Measurements from ENCODE around the gene TOMM20.
"Not testable (repeated sequence)": the region's sequence is repeated elsewhere in the genome, so short reads cannot be mapped to it uniquely, and the experiment has no call there.

TOMM20 gene

DNA sequence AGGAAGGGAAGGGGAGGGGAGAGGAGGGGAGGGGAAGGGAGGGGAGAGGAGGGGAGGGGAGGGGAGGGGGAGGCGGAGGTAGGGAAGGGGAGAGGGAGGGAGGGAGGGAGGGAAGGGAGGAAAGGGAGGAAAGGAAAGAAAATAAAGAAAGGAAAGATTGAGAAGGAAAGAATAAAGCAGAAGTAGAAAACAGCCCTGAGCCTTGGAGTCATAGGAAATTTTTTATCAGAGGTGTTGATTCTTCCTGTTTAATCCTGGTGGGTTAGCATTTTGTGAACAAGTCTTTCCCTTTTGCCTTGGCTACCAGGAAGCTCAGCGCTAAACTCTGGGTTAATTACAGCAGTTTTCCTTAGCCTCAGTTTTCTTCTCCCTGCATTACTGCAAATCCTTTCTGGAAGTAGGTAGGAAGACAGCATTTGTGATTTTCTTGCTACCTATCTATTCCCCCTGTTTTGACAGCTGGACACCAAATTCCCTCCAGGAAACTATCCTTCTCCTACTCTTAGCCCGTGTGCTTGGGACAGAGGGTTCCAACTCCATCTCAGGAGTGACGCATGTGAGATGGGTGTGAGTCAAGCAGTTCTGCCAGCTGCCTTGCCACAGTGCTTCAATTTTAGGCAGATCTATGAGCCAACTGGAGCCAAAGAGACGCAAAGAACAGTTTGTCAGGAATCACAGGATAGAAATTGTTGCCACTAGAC is 26.9 kb downstream of the TOMM20 start:
- DNase-seq (ENCODE audit: low spot score): no peak

DNA sequence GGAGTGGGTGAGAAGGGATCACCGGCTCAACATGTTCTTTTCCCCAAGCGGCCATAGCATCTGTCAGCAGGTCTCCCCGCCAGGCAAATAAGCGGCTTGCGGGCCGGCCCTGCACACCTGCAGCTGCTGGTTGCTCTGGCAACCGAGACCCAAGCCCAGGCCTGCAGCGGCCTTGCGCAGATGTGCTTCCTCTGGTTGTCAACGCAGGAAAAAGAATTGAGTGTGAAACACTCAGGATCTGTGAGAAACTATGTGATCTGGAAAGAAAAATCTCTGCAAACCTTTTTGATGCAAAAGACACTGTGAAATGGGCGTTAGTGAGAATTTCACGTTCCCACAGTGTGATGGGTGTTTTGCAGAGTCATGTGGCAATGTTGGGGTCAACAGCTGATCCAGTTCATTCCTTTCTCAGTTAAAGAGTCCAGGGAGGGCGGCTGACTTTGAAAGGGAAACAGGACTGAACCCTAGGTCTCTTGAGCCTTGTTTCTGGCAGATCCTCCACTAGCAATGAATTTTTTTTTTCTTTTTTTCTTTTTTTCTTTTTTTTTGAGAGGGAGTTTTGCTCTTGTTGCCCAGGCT is 28.4 kb downstream of the TOMM20 start:
- no peak for DNase-seq (ENCODE audit: low spot score)

DNA sequence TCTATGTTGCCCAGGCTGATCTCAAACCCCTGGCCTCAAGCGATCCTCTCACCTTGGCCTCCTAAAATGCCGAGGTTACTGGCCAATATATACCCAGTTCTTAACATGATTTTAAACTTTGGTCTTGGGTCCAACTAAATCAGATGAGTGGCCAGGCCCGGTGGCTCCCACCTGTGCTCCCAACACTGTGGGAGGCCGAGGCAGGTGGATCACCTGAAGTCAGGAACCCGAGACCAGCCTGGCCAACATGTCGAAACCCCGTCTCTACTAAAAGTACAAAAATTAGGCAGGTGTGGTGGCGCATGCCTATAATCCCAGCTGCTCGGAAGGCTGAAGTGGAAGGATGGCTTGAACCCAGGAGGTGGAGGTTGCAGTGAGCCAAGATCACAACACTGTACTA is 29.6 kb downstream of the TOMM20 start:
- no peak for DNase-seq (ENCODE audit: low spot score)

DNA sequence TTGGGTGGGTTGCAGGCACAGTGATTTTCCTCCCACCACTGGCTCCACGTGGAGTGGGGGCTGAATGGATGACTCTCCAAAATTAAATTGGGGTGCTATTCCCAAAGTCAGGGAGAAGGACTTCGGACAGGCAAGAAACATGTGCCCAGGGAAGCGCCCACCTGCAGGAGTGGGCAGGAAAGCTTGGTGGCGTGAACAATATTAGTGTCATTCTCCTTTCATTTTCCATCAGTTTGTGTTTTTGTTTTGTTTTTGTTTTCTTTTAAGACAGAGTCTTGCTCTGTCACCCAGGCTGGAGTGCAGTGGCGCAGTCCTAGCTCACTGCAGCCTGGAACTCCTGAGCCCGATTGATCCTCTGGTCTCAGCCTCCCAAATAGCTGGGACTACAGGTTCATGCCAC is 30.1 kb downstream of the TOMM20 start:
- DNase-seq (ENCODE audit: low spot score): no peak

DNA sequence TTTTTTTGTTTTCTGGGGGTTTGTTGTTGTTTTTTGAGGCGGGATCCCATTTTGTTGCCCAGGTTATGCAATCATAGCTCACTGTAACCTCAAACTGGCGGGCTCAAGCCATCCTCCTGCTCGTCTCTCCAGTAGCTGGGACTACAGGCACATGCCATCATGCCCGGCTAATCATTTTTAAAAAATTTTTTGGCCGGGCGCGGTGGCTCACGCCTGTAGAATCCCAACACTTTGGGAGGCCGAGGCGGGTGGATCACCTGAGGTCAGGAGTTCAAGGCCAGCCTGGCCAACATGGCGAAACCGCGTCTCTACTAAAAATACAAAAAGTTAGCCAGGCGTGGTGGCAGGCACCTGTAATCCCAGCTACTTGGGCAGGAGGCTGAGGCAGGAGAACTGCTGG is 31.1 kb downstream of the TOMM20 start:
- not testable (repeated sequence) for DNase-seq (ENCODE audit: low spot score)

DNA sequence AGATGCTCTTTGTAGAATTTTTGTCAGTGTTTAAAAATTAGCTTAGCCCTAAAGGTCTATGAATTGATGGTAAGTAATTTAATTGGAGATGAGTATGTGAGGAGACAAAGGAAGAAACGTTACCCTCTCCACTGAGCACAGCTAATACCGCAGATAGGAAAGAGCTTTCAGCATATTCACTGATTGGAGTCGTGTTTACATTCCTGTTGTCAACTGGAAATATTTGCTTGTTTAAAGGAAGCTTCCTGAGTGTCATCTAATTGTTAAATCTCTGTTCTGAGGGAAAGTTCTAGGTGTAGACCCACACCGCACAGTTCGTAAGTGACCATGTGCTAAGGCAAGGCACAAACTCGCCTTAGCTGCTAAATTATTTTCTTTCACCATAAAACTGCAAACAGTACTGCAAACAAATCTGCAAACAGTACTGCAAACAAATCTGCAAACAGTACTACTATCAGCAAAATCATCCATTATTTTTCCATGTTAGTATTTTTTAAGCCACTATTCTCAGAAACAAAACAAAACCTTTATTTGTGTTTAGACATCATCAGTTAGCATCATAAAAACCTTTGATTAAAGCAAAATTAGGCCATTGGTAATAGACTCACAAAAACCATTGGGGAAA is 32.6 kb downstream of the TOMM20 start:
- DNase-seq (ENCODE audit: low spot score): no peak

DNA sequence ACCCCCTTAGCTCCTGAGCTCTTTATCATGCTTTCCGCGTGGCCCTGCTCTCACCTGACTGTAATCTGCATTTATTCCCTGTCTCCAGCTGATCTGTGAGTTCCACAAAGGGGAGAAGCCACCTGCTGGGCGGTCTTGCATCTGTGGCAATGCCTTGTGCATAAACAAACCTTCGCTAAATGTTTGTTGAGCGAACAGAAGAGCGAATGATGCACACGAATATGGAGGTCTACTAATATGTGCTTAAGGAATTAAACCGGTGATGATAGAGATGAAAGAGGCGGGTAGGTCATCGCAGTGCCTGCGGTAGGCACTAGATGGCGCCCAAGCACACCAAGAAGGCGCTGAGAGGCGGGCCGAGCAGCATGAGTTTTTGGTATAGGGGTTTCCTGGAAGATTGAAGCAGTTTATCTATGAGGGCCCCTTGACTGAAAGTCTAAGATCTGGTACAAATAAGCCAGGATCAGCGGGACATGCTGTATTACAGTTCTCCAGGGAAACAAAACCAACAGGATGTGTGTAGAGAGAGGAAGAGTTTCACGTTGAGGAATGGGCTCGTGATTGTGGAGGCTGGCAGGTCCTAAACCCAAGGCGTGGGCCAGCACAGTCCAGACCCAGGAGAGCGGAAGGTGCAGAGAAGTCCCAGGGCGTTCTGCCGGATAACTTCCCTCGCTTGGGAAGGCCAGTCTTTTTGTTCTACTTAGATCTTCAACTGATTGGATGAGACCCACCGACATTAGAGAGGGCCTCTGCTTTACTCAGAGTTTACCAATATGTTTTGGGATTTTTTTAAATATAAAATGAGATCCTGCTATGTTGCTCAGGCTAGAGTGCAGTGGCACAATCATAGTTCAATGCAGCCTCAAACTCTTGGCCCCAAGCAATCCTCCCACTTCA is 34.7 kb downstream of the TOMM20 start:
- DNase-seq (ENCODE audit: low spot score): peak; percentile 80

DNA sequence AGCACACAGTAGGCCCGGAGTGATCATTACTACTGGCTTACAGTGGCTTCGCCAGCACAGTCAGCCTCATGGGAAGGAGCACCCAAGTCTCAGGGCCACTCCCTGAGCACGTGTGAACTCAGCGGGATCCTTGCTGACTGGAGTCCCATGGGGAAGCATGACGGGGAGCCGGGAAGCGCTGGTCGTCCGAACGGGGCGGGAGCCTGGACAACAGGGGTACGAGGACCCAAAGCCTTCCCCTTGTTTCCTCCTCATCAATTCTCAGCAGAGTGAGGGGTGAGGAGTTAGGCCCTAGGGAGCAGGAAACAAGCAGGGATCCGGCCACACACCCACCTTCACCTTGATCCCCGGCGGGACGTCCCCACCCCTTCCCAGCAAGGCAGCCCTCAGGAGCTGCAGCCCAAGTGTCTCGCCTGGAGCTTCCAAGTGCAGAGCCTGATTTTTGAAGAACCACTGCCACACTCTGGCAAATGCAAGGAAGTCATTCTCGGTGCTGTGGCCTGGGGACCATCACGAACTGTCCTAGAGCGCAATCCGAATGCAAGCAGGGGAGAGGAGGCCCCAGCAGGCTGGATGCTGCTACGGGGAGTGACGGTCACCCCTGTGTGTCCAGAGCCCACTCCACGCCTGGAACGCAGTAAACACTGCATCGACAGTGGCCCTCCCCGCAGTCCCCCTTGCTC is 35.5 kb downstream of the TOMM20 start:
- DNase-seq (ENCODE audit: low spot score): no peak

DNA sequence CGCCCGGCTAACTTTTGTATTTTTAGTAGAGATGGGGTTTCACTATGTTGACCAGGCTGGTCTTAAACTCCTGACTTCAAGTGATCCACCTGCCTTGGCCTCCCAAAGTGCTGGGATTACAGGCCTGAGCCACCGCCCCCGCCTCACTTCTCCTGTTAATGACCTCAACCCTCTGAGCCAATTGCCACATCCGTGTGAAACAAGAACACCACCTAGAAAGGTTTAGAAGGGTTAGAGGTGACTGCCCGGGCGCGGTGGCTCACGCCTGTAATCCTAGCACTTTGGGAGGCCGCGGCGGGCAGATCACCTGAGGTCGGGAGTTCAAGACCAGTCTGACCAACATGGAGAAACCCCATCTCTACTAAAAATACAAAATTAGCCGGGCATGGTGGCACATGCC is 36.2 kb downstream of the TOMM20 start:
- DNase-seq (ENCODE audit: low spot score): not testable (repeated sequence)

DNA sequence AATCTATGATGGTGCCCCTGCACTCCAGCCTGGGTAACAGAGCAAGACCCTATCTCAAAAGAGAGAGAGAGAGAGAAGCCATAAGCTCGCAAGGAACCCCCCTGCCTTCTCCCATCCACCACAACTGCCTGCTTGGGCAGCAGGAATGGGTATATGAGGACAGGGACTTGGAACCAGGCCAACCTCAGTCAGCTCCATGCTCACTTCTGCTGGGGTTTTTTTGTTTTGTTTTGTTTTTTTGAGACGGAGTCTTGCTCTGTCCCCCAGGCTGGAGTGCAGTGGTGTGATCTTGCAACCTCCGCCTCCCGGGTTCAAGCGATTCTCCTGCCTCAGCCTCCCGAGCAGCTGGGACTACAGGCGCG is 36.6 kb downstream of the TOMM20 start:
- not testable (repeated sequence) for DNase-seq (ENCODE audit: low spot score)

DNA sequence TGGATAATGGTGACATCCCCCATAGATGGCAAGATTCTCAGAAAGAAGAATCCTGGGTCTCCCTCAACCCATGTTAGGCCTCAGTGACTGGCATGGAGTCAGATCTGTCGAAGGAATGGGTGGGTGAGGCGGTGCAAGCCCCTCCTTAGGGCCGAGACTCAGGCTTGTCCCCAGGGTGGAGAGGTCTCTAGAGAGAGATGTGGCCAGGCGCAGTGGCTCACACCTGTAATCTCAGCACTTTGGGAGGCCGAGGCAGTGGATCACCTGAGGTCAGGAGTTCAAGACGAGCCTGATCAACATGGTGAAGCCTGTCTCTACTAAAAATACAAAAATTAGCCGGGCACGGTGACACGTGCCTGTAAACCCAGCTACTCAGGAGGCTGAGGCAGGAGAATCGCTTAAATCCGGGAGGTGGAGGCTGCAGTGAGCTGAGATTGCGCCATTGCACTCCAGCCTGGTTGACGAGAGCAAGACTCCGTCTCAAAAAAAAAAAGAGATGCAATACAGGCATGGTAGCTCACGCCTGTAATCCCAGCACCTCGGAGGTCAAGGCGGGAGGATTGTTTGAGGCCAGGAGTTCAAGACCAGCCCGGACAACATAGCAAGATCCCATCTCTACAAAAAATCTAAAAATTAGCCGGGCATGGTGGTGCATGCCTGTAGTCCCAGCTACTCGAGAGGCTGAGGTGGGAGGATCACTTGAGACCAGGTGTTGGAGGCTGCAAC is 37.2 kb downstream of the TOMM20 start:
- DNase-seq (ENCODE audit: low spot score): not testable (repeated sequence)

DNA sequence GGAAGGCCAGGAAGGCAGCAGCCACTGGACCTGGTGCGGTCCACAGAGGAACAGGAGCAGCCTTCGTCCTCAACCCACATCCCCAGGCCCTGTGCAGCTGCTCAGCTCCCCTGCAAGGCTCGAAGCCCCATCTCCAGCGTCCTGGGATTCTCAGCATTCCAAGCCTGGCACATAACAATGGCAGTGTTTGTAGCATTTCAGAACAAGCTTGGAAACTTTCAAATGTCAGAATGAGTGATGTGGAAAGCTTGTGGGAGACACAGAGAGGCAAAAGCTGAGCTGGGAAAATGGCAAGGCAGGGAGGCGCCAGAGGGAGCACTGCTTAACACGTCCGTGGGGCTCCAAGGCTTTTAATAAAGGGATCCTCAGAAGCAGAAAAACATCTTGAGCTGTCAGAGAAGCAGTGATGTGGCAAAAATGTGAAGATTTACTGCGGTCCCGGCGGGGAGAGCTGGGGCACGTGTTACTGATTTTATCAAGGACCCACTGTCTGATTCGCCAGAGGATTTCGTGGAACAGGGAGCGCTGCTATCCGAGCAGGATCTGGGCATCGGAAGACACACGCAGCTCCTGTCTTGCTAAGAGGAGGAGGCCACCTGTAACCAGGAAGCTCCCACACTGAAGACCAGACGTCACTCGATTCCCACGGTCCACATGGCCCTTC is 38.1 kb downstream of the TOMM20 start:
- no peak for DNase-seq (ENCODE audit: low spot score)

DNA sequence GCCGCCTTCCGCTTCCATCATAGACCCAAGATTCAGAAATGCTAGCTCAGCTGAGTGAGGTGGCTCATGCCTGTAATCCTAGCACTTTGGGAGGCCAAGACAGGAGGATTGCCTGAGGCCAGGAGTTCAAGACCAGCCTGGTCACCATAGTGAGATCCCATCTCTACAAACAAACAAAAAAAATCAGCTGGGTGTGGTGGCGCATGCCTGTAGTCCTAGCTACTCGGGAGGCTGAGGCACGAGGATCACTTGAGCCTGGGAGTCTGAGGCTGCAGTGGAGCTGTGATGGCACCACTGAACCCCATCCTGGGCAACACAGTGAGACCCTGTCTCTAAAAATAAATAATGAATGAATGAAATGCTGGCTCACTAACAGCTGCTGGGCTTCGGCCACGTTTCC is 39.7 kb downstream of the TOMM20 start:
- DNase-seq (ENCODE audit: low spot score): no peak

DNA sequence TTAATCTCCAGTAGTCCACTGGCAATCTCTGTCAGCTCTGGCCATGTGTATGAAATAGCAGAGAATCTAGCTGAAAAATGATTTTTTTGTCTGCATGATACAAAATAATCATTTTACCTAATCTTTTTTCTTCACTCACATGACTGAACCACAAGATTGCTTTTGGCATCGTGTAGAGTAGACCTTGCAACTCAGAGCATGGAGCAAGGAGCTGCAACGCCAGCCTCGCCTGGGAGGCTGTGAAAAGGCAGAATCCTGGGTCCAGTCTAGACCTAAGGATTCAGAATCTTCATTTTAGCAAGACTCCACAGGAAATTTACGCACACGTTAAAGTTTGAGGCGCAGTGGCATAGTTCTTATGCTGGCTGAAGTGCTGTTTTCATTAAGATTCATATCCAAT is 40.2 kb downstream of the TOMM20 start:
- no peak for DNase-seq (ENCODE audit: low spot score)

DNA sequence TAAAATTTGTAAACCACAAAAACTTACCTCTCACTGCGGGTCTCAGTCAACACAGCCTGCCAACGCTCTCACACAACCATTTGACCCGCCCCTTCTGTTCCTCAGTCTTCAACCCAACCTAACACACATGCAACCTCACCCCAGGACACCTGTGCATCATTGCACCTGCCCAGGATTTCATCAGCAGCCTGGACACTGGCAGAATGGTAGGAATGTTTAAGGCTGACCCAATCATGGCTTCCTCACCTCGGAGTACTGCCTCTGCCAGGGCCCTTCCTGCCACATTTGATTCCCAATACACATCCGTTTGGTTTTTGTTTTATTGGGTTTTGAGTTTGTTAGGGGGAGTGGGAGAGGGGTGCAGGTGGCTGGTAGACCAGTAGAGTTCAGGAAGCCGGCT is 40.7 kb downstream of the TOMM20 start:
- no peak for DNase-seq (ENCODE audit: low spot score)

DNA sequence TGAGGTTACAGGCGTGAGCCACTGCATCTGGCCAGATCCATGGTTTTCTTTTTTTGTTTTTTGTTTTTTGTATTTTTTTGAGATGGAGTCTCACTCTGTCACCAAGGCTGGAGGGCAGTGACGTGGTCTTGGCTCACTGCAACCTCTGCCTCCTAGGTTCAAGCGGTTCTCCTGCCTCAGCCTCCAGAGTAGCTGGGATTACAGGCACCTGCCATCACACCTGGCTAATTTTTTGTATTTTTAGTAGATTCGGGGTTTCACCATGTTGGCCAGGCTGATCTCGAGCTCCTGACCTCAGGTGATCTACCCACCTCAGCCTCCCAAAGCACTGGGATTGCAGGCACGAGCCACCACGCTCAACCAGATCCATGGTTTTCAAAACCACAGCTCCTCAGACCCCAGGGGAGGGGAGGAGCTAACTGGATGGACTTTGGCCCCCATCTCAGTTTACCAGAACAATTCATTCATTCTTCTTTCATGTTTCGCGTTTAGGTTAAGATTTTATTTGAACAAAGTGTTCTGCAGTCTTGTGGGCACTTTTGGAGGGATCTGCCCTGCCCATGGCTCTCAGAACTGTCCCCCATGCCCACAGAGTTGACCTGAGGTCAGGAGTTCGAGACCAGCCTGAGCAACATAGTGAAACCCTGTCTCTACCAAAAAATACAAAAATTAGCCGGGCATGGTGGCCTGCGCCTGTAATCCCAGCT is 43.1 kb downstream of the TOMM20 start:
- DNase-seq (ENCODE audit: low spot score): not testable (repeated sequence)

DNA sequence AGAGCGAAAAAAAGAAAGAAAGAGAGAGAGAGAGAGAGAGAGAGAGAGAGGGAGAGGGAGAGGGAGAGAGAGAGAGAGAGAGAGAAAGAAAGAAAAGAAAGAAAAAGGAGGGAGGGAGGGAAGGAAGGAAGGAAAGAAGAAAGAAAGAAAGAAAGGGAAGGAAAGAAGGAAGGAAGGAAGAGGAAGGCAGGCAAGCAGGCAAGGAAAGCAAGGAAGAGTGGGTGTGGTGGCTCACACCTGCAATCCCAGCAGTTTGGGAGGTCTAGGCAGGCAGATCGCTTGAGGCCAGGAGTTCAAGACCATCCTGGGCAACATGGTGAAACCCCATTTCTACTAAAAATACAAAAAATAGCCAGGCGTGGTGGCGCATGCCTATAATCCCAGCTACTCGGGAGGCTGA is 47.8 kb downstream of the TOMM20 start:
- DNase-seq (ENCODE audit: low spot score): not testable (repeated sequence)

DNA sequence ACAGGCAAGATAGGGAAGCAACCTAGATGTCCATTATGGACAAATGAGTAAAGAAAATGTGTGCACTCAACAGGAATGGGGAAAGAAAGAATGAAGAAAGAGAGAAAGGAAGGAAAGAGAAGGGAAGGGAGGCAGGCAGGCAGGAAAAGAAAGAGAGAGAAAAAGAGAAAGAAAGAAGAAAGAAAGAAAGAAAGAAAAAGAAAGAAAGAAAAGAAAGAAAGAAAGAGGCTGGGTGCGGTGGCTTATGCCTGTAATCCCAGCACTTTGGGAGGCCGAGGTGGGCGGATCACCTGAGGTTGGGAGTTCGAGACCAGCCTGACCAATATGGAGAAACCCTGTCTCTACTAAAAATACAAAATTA is 48.4 kb downstream of the TOMM20 start:
- DNase-seq (ENCODE audit: low spot score): not testable (repeated sequence)

DNA sequence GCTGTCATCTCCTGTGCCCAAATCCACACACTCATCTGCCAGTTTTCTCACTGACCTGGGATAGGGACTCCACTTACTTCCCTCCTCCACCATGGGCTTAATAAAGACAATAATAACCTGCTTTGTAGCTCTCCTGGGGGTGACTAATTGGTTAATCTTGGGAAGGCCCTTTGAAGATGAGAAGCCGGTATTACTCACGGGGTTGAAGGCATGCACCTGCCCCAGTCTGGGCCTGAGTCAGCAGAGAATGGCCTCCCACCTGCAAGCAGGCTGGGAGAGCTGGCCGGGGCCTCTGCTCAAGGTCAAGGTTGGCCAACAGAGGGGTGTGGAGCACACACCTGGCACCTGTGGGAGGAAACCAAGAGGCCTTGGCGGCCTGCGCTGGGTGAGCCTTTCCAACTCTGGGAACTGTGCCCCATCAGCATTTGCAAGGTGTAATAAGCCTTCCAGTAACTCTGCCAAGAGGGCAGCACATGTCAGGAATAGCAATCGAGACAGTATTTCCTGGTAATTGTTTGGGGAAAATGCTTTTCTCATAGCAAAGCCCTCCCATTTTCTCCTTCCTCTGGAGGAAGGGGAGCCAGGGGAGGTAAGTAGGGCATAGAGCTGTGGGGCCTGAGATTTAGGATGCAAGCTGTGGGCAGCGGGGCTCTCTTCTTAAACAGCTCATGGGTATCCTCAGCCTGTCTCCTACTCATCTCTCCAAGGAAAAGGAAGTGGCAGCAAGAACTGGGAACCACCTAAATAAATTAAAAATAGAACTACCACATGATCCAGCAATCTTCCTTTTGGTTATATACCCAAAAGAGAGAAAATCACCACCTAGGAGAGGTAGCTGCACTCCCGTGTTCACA is 49.0 kb downstream of the TOMM20 start:
- no peak for DNase-seq (ENCODE audit: low spot score)

Measured in CD4-positive, alpha-beta T cell treated with Interleukin-6 at 100 ng/mL for 8 hours (primary cell).